ENCODE data around the gene WDFY3.

WDFY3 gene

GRCh38 chr4:84907145-84907544 lies 59.3 kb downstream of the WDFY3 start:
- no peak for DNase-seq

GRCh38 chr4:84905646-84906045 lies 60.8 kb downstream of the WDFY3 start:
- DNase-seq, result no peak

- DNase-seq, result no peak
Measured at GRCh38 chr4:84901740-84902281, 64.7 kb downstream of the WDFY3 start.

GRCh38 chr4:84901173-84901572 lies 65.3 kb downstream of the WDFY3 start:
- DNase-seq, result no peak

- DNase-seq, result no peak
Measured at GRCh38 chr4:84899616-84900015, 66.9 kb downstream of the WDFY3 start.

GRCh38 chr4:84897516-84897915 lies 69.0 kb downstream of the WDFY3 start:
- no peak for DNase-seq

- DNase-seq, result no peak
Measured at GRCh38 chr4:84895283-84895682, 71.2 kb downstream of the WDFY3 start.

- no peak for DNase-seq
Measured at GRCh38 chr4:84894621-84895020, 71.9 kb downstream of the WDFY3 start.

- no peak for DNase-seq
Measured at GRCh38 chr4:84892950-84893349, 73.5 kb downstream of the WDFY3 start.

GRCh38 chr4:84887824-84888223 lies 78.7 kb downstream of the WDFY3 start:
- DNase-seq, result no peak

GRCh38 chr4:84879651-84880200 lies 86.8 kb downstream of the WDFY3 start:
- DNase-seq, result no peak

GRCh38 chr4:84878546-84878945 lies 87.9 kb downstream of the WDFY3 start:
- no peak for DNase-seq

- DNase-seq, result no peak
Measured at GRCh38 chr4:84878090-84878489, 88.4 kb downstream of the WDFY3 start.

- DNase-seq, result no peak
Measured at GRCh38 chr4:84877051-84877833, 89.2 kb downstream of the WDFY3 start.

GRCh38 chr4:84875636-84876371 lies 90.7 kb downstream of the WDFY3 start:
- DNase-seq, result no peak

- no peak for DNase-seq
Measured at GRCh38 chr4:84874619-84875018, 91.9 kb downstream of the WDFY3 start.

- no peak for DNase-seq
Measured at GRCh38 chr4:84870398-84871163, 95.9 kb downstream of the WDFY3 start.

- DNase-seq, result no peak
Measured at GRCh38 chr4:84866295-84866694, 100.2 kb downstream of the WDFY3 start.

GRCh38 chr4:84865600-84865999 lies 100.9 kb downstream of the WDFY3 start:
- DNase-seq, result no peak

- DNase-seq, result no peak
Measured at GRCh38 chr4:84862064-84862463, 104.4 kb downstream of the WDFY3 start.

GRCh38 chr4:84857296-84857695 lies 109.2 kb downstream of the WDFY3 start:
- DNase-seq, result no peak

- no peak for DNase-seq
Measured at GRCh38 chr4:84856468-84857049, 109.9 kb downstream of the WDFY3 start.

GRCh38 chr4:84855774-84856173 lies 110.7 kb downstream of the WDFY3 start:
- DNase-seq, result no peak
